Thoracic aorta (tissue), 2 donors: Measurements from ENCODE around the gene POLR2M. TPM values are rescaled to one million over a fixed set of nuclear protein-coding genes. Genes with fewer than 3 reads are reported as not detected.

Experiments used
- ATAC-seq: fragments of 150-250 bp; one replicate; pipeline ENCODE4 v1.8.0; 2017; ENCODE audit warnings: low read depth; ENCODE audit not compliant: insufficient number of reproducible peaks, low FRiP score
- DNase-seq: peaks from one replicate; pipeline ENCODE4 v3.0.0-alpha.2; 2020; ENCODE audit warnings: low spot score
- H3K27ac ChIP-seq, 2 donors: fragments of 200-600 bp; sonication (generic); 1 replicate in 1 of 2; 2 replicates in 1 of 2; pipeline ENCODE4 v1.5.1; 2016; ENCODE audit warnings: mild to moderate bottlenecking in 2 of 2, moderate library complexity in 2 of 2
- H3K27me3 ChIP-seq: fragments of 200-600 bp; sonication (generic); replicated peaks from 2 replicates; pipeline ENCODE4 v1.6.0; 2016; ENCODE audit warnings: mild to moderate bottlenecking; ENCODE audit not compliant: insufficient read depth
- H3K36me3 ChIP-seq: fragments of 200-600 bp; sonication (generic); one replicate; pipeline ENCODE4 v1.5.1; 2016
- H3K4me1 ChIP-seq, 2 donors: fragments of 200-600 bp; sonication (generic); 1 replicate in 1 of 2; 2 replicates in 1 of 2; pipeline versions ENCODE4 v1.5.1 to v1.6.0; 2016; ENCODE audit warnings: low read depth in 2 of 2, mild to moderate bottlenecking in 1 of 2; ENCODE audit not compliant: control insufficient read depth in 1 of 2
- H3K4me3 ChIP-seq: fragments of 200-600 bp; sonication (generic); 2 replicates; pipeline ENCODE4 v1.5.1; 2016; ENCODE audit warnings: mild to moderate bottlenecking
- H3K9me3 ChIP-seq: fragments of 200-600 bp; sonication (generic); 2 replicates; pipeline ENCODE4 v1.5.1; 2016
- total RNA-seq, 2 donors: library from RNA; depleted of rRNA; stranded (reverse); fragments of >200 nt; gene quantifications; one replicate each; pipeline versions ENCODE4 v1.1.0 to v1.2.3, GENCODE V29; 2016
- TF ChIP-seq, protein P1 (sequence below): fragments of 200-600 bp; sonication (generic); IDR thresholded peaks from one replicate; pipeline ENCODE4 v1.5.1; 2019; ENCODE audit warnings: antibody characterized with exemption

The POLR2M gene
- total RNA-seq, 2 donors from 2014 or later, result 90.2 to 199 TPM

DNA sequence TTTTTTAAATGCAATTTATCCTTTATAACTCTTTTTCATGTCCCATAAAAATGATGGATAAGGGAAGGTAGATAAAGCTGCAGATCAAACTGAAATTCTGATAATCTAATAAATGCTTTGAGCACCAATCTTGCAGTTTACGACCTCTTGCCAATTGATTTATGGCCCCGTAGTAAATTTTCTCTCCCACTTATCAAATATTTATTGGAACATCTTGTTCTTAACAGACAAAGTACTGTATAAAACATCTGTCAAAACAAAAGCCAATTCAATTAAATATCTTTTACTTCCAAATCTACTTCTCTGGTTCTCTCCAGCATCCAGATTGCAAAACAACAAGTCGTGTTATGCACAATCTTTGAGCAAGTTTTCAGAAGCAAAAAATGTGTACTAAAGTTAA, 34.6 kb downstream of the POLR2M start:
- no peaks in the 10 kb centered on the region for H3K36me3 ChIP-seq
- TF ChIP-seq, protein P1, sequence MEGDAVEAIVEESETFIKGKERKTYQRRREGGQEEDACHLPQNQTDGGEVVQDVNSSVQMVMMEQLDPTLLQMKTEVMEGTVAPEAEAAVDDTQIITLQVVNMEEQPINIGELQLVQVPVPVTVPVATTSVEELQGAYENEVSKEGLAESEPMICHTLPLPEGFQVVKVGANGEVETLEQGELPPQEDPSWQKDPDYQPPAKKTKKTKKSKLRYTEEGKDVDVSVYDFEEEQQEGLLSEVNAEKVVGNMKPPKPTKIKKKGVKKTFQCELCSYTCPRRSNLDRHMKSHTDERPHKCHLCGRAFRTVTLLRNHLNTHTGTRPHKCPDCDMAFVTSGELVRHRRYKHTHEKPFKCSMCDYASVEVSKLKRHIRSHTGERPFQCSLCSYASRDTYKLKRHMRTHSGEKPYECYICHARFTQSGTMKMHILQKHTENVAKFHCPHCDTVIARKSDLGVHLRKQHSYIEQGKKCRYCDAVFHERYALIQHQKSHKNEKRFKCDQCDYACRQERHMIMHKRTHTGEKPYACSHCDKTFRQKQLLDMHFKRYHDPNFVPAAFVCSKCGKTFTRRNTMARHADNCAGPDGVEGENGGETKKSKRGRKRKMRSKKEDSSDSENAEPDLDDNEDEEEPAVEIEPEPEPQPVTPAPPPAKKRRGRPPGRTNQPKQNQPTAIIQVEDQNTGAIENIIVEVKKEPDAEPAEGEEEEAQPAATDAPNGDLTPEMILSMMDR, result no peak
- ATAC-seq (no peak), DNase-seq (no peak)
- no peak overlapping the region for H3K27ac ChIP-seq
- no peaks in the 10 kb centered on the region for H3K9me3 ChIP-seq
- no peaks in the 10 kb centered on the region for H3K4me1 ChIP-seq
- no peak overlapping the region for H3K4me3 ChIP-seq
- no peaks in the 10 kb centered on the region for H3K27me3 ChIP-seq

DNA sequence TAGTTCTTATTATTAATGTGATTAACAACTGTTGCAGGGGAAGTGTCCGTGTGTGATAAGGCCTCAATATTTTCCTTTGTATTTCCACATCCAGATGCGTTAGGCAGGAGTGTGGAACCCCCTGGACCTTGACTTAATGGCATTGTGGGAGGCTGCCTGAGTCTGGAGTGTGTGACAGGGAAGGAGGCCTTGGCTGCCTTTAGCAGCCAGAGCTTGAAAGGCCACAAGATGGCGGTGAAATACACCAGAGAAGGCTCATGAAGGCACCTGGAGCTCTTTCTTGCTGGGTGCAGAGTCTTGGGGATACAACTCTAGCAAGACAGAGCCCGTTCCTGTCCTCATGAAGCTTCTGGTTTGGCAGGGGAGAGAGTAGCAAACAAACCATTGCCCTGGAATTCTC, 36.9 kb downstream of the POLR2M start:
- no peak for DNase-seq
- ATAC-seq, result no peak
- Histone ChIP-seq H3K9me3 (no peaks in the 10 kb centered on the region), H3K4me1 (no peaks in the 10 kb centered on the region), H3K27me3 (no peaks in the 10 kb centered on the region), H3K27ac (no peak overlapping the region), H3K4me3 (no peak overlapping the region), H3K36me3 (no peaks in the 10 kb centered on the region)
- TF ChIP-seq, protein P1, result no peak

DNA sequence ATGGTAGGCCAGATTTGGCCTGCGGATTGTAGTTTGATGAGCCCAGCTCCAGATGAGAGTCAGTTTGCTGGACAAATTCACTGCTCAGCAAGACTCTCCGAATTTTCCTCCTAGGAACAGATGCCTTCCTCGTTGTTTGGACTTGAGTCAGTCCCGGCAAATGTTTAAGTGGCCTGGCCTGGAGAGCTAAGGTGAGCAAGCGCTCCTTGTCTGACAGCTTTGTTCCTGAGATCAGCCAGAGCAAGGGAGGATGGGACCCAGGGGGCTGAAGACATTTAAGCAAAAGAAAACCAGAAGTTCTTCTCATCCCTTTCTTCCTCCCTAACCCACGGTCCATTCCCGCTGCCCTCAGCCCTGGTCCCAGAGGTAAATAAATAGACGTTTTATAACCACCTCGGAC, 40.3 kb downstream of the POLR2M start:
- TF ChIP-seq, protein P1, result no peak
- H3K9me3 ChIP-seq, result no peaks in the 10 kb centered on the region

DNA sequence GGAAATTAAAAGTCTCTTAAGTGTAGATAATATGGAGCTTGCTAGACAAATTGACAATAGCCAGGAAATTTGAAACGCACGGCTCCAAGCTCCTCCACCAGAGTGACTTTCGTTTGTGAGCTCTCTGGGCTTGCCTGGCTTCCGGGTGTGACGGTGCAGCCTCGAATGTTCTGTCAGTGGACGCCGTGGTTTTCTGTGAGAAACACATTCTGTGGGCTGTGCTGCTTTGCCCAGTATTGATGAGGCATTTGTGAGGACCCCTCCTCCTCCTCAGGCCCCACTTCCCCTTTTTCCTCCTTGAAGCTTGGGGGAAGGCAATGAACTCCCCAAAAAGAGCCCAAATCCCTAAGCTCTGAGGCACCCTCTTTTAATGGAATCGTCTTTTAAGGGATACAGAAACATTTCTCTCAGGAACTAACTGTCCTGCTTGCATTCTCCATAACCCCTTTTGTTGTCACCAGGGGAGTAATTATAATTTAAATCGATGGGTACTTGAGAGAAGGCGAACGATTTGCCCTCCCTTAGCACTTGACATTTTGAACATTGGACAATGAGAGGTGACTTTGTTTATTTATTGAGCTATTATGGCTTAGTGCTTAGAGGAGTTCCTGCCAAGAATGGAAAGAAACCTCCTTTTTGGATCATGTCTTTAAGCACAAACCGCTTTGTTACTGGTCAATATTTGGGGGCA, 40.8 kb downstream of the POLR2M start:
- no peak for ATAC-seq
- H3K27ac ChIP-seq, result no peak overlapping the region

More for the DNA sequence above, 40.3 kb downstream of the POLR2M start:
- Histone ChIP-seq H3K27ac (no peak overlapping the region), H3K27me3 (no peaks in the 10 kb centered on the region), H3K4me3 (peak overlapping the region; percentile 52), H3K4me1 (no peaks in the 10 kb centered on the region), H3K36me3 (no peaks in the 10 kb centered on the region)
- ATAC-seq (no peak), DNase-seq (no peak)

DNA sequence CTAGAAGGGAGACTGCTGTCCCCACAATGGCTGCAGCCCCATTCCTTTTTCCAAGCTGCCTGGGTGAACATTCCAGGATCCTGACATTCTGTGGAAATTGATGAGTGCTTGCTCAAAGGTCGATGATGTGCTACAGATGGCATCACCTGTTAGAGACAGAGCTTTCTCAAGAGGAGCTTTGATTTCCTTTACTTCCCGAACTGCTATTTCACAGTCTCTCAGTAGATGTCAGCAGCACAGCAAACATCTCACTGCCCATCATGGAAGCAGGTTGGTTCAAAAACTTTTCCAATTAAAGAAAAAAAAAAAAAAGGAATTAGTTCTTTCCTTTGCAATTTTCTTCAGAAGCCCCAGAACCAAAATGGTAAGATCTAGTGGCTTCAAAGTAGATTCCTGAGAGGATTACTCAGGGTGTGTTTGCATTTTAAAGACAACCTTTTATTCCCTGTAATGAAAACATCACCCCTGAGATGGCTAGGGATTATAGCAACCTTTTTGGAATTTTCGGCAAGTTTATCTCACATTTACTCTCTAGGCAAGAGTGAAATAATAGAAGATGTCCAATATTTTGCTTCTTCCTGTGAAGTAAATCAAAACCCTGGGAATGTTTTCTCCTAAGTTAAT, 44.8 kb downstream of the POLR2M start:
- Histone ChIP-seq H3K27ac (no peak overlapping the region), H3K36me3 (no peaks in the 10 kb centered on the region), H3K27me3 (no peaks in the 10 kb centered on the region), H3K4me3 (no peak overlapping the region), H3K9me3 (no peaks in the 10 kb centered on the region), H3K4me1 (peaks cover 0 to 6% of the 10 kb centered on the region in 2 donors)
- TF ChIP-seq, protein P1, result peak; percentile 45
- ATAC-seq (no peak), DNase-seq (no peak)

More for the DNA sequence above, 40.8 kb downstream of the POLR2M start:
- Histone ChIP-seq H3K9me3 (no peaks in the 10 kb centered on the region), H3K4me3 (peak overlapping the region; percentile 52), H3K36me3 (no peaks in the 10 kb centered on the region), H3K4me1 (peaks cover 0 to 2% of the 10 kb centered on the region in 2 donors), H3K27me3 (no peaks in the 10 kb centered on the region)
- TF ChIP-seq, protein P1, result no peak
- no peak for DNase-seq
